ENCODE measurements around the gene SYPL1. TPM values are rescaled to one million over a fixed set of nuclear protein-coding genes. Genes with fewer than 3 reads are reported as not detected.
"Not testable (repeated sequence)": the region's sequence is repeated elsewhere in the genome, so short reads cannot be mapped to it uniquely, and the experiment has no call there.

The SYPL1 gene
- 25.2 and 30.7 TPM in 2 replicates for total RNA-seq (2014; rRNA removed; shearing (Covaris generic))

DNA sequence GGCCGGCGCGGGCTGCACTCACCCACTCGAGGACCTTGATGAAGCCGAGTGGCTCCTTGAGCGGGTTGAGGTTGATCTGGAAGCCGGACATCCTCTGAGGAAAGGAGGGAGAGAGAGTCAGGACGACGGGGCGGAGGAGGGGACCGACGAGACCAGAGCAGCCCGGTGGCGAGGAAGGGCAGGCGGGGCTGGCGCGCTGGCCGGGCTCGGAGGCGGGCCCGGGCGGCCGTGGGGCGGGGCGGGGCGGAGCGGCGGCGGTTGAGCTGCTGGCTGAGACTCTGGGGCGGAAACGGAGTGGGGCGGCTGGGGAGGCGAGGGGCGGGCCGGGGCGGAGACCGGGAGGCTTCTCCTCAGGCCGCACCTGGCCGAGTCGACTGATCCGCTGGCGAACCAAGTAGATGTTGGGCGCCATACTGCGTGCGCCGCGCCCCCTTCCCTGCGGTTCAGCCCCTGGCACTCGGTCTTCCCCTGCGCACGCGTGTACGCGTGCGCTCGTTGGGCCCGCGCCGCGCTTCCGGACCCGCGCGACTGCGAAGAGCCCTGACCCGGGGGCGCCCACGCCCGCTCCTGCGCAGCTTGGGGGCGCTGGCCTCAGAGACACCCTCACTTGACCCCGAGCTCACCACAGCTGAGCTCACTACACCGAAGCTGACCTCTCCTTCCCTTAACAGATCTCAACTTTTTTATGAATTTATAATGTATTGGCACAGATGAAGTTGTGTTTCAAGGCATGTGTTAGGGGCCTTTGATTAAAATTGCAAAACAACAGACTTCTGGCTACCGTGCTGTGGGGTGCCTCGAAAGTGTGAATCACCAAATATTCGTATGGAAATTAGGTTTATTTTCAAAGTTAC lies at the start of gene SYPL1:
TSS of gene SYPL1 (minus strand) at position 195 of the 854 bp plus-strand sequence. CDS start at position 91, 104 bp downstream.
- H3K36me3 ChIP-seq (replicated peaks; ENCODE audit: control insufficient read depth, insufficient read depth, low read length): no peaks in the 10 kb centered on the region

DNA sequence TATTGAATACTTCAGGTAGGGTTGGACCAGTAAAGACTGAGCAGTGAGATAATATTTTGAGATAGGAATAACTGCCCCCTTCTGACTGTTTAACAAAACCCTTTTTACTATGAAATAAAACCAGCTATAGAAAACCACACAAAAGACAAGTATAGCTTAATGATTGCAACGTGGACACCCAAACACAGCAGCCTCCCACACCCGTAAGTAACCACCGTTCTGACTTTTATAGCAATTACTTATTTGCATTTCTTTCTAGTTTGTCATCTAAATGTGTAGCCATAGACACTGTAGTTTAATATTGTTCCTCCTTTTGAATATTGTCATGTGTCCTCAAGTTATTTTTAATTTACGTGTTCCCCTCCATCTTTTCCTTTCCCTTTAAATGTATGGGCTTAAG lies 42.9 kb upstream of the SYPL1 start:
- H3K27me3 ChIP-seq (ENCODE audit: control insufficient read depth, insufficient read depth, low read length): no peaks in the 10 kb centered on the region
- H3K36me3 ChIP-seq (replicated peaks; ENCODE audit: control insufficient read depth, insufficient read depth, low read length): no peaks in the 10 kb centered on the region
- no peak overlapping the region for H3K4me3 ChIP-seq (ENCODE audit: insufficient read depth, low read depth, low read length)
- DNase-seq: no peak

More for the DNA sequence above, at the start of gene SYPL1:
- Histone ChIP-seq H3K4me3 (ENCODE audit: insufficient read depth, low read depth, low read length) (peak within 1 kb of the TSS; percentile 83), H3K27me3 (ENCODE audit: control insufficient read depth, insufficient read depth, low read length) (no peaks in the 10 kb centered on the region)
- DNase-seq: peak; percentile 95

- Histone ChIP-seq H3K4me3 (ENCODE audit: insufficient read depth, low read depth, low read length) (no peak overlapping the region), H3K36me3 (replicated peaks; ENCODE audit: control insufficient read depth, insufficient read depth, low read length) (no peaks in the 10 kb centered on the region), H3K27me3 (ENCODE audit: control insufficient read depth, insufficient read depth, low read length) (no peaks in the 10 kb centered on the region)
- peak; percentile 82 for DNase-seq
Measured at GRCh38 chr7:106153891-106154449, 41.9 kb upstream of the SYPL1 start.

DNA sequence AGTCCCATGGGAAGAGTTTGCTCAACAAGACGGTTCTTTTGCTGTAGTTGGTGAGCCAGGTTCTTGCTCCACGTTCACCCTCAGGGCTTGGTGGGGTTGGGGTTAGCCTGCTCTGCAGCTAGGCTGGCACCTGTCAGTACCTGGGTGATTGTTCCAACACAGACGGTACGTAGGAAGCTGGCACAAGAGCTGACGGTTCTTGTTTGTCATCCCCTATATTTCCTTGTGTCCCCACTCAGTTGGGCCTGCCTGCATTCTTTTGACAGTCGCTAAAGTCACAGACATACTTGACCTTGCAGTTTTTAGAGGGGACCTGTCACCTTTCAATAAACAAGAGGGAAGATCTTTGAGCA lies 40.2 kb upstream of the SYPL1 start:
- no peaks in the 10 kb centered on the region for H3K27me3 ChIP-seq (ENCODE audit: control insufficient read depth, insufficient read depth, low read length)
- DNase-seq: no peak
- no peaks in the 10 kb centered on the region for H3K36me3 ChIP-seq (replicated peaks; ENCODE audit: control insufficient read depth, insufficient read depth, low read length)
- H3K4me3 ChIP-seq (ENCODE audit: insufficient read depth, low read depth, low read length): no peak overlapping the region

DNA sequence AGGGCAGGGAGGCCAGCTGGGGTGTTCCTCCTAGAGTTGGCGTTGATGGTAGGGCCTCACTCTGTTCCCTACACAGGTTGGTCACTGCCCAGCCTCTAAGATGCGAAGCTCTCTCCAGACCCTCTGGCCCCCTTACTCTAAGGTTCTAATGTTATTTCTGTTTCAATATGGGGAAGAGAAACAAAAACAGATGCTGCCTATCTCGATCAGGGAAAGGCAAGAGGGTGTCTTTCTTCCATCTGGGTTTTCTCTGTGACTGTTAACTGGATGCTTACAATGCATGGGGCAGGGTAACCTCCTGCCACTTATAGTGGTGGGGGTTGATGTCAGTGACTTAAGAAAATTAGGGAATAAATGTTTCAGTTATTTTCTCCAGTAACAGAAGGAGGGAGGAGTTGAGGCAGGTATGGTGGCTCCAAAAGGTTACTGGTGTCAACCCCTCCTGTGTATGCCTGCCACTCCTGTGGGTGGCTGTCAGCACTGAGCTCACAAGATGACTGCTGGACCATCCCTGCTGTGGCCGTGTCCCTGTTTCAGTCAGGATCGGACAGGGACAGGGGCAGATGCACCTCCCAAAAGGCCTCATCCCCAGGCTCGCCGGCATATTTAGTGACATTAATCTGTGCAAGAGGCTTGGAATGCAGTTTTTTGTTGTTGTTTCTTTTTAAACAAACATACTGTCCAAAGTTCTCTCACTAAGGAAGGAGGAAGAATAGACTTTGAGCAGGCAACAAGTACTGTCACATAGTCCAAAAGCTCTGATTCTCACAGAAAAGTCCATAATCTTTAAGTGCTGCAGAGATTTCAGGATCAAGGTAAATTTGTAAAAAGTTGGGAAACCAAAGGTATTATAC lies 39.6 kb upstream of the SYPL1 start:
- H3K4me3 ChIP-seq (ENCODE audit: insufficient read depth, low read depth, low read length): no peak overlapping the region
- no peaks in the 10 kb centered on the region for H3K27me3 ChIP-seq (ENCODE audit: control insufficient read depth, insufficient read depth, low read length)
- no peak for DNase-seq
- no peaks in the 10 kb centered on the region for H3K36me3 ChIP-seq (replicated peaks; ENCODE audit: control insufficient read depth, insufficient read depth, low read length)

DNA sequence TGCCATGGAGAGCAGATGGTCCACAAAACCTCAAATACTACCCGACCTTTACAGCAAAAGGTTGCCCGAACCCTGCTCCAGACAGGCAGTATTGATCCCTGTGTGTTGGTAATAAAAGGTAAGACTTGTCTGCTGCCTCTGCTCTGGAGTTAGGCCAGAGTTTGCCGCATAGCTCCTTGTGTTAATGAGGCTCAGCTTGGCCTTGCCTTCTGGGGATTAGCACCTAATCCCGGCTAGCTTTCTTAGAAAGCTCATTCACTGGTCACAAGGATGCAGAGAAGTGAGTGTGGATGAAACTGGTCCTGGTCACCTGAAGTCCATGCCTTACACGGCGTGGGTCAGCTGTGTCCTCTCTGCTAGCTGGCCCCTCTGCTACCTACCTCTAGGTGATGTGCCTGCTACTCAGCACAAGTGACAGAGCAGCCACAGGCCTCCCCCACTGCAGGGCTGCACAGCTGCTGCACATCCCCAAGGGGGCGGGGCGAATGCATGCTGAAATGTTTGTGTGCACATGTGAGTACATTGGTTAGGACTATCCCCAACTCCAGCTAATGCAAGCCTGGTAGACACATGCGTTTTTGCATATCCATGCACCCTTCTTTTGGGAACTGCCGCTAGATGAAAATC lies 31.7 kb upstream of the SYPL1 start:
- peak; percentile 27 for DNase-seq
- H3K36me3 ChIP-seq (replicated peaks; ENCODE audit: control insufficient read depth, insufficient read depth, low read length): no peaks in the 10 kb centered on the region
- no peak overlapping the region for H3K4me3 ChIP-seq (ENCODE audit: insufficient read depth, low read depth, low read length)
- no peaks in the 10 kb centered on the region for H3K27me3 ChIP-seq (ENCODE audit: control insufficient read depth, insufficient read depth, low read length)

DNA sequence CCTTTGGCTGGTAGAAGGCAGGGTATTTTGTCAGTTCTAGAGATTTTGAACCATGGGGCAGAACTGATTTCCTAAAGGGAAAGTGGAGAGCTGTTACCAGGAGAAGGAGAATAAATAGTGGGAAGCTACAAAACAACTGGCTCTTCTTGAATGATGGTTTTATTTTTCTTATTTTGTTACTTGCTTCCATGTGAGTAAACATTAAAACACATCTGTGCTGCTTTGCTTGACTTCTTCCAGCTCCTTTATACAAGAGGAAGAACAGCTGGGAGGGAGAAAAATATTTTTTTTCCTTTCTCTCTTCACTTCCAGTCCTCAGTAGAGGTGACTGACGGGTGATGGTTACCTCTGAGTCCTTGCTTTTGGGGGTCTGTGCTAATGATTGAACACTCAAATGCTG lies 30.0 kb upstream of the SYPL1 start:
- no peaks in the 10 kb centered on the region for H3K36me3 ChIP-seq (replicated peaks; ENCODE audit: control insufficient read depth, insufficient read depth, low read length)
- no peak overlapping the region for H3K4me3 ChIP-seq (ENCODE audit: insufficient read depth, low read depth, low read length)
- DNase-seq: no peak

GRCh38 chr7:106140406-106141173 lies 28.5 kb upstream of the SYPL1 start:
- no peaks in the 10 kb centered on the region for H3K36me3 ChIP-seq (replicated peaks; ENCODE audit: control insufficient read depth, insufficient read depth, low read length)
- no peak overlapping the region for H3K4me3 ChIP-seq (ENCODE audit: insufficient read depth, low read depth, low read length)
- no peak for DNase-seq
- no peaks in the 10 kb centered on the region for H3K27me3 ChIP-seq (ENCODE audit: control insufficient read depth, insufficient read depth, low read length)

More for the DNA sequence above, 30.0 kb upstream of the SYPL1 start:
- no peaks in the 10 kb centered on the region for H3K27me3 ChIP-seq (ENCODE audit: control insufficient read depth, insufficient read depth, low read length)

DNA sequence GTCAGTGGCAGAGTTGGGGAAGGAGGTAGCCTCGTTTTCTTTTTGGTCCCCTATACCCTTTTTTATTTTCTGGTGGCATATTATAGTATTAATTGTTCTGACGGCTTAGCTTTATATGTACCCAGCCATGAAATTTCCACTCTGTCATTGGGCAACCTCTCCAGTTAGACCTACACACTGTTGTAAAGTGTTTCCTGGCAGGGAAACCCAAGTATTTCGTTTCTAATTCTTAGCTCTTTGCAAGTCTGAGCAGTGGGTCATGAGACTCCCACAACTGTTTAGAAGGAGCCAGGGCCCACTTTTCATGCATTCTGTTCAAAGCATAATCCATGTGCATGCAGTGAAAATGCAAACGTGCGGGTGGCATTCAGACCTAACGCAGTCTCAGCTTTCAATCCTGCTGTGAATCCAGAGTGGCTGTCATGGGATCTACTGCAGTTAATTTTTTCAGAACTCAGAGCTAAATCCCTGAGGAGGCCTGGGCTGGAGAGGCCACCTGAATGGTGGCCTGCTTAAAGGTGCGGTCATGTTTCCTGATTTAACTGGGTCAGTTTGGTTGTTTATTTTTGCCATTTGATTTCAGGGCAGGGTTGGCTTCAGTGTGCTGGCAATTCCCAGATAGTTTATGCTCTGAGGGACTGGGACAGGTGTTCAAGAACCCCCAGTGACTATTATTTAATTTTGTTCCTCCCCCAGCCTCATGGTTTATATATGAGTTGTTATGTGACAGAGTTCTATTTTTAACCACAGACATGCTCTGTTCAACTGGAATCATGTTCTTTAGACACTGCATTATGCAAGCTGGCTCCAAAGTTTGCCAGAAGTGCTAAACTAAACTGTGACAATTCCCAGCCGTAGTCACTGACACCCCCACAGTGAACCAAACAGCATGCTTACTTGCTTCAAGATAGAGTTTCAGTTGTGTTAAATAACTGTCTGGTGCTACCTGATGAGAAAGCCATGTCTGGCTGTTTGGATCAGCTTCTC lies 27.4 kb upstream of the SYPL1 start:
- H3K36me3 ChIP-seq (replicated peaks; ENCODE audit: control insufficient read depth, insufficient read depth, low read length): no peaks in the 10 kb centered on the region
- no peak for DNase-seq
- H3K27me3 ChIP-seq (ENCODE audit: control insufficient read depth, insufficient read depth, low read length): no peaks in the 10 kb centered on the region
- H3K4me3 ChIP-seq (ENCODE audit: insufficient read depth, low read depth, low read length): no peak overlapping the region

DNA sequence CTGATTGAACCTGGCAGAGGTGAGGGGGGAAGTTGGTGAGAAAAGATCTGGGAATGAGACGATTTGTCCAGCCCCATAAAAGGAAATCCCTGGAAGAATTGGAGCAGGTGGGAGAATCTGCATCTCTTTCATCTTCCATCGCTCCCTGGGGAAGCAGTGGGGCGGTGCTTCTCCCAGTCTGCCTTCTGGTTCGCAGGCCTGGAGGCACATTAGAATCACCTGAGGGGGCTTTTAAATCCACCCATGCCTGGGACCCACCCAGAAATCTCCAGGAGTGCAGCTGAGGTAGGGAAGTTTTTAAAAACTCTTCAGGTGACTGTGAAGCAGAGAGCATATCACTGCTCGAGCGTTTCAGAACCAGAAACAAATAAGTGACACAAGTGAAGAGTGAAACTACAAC lies 26.7 kb upstream of the SYPL1 start:
- peak; percentile 31 for DNase-seq
- H3K4me3 ChIP-seq (ENCODE audit: insufficient read depth, low read depth, low read length): no peak overlapping the region
- H3K36me3 ChIP-seq (replicated peaks; ENCODE audit: control insufficient read depth, insufficient read depth, low read length): no peaks in the 10 kb centered on the region
- no peaks in the 10 kb centered on the region for H3K27me3 ChIP-seq (ENCODE audit: control insufficient read depth, insufficient read depth, low read length)

DNA sequence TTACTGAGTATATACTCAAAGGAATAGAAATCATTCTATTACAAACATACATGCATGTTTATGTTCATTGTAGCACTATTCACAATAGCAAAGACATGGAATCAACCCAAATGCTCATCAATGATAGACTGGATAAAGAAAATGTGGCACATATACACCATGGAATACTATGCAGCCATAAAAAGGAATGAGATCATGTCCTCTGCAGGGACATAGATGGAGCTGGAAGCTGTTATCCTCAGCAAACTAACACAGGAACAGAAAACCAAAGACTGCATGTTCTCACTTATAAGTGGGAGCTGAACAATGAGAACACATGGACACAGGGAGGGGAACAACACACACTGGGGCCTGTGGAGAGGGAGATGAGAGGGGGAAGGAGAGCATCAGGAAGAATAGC lies 26.1 kb upstream of the SYPL1 start:
- not testable (repeated sequence) for H3K36me3 ChIP-seq (replicated peaks; ENCODE audit: control insufficient read depth, insufficient read depth, low read length); DNase-seq

GRCh38 chr7:106134241-106134640 lies 22.1 kb upstream of the SYPL1 start:
- H3K27me3 ChIP-seq (ENCODE audit: control insufficient read depth, insufficient read depth, low read length): no peaks in the 10 kb centered on the region
- H3K4me3 ChIP-seq (ENCODE audit: insufficient read depth, low read depth, low read length): no peak overlapping the region
- H3K36me3 ChIP-seq (replicated peaks; ENCODE audit: control insufficient read depth, insufficient read depth, low read length): no peaks in the 10 kb centered on the region
- no peak for DNase-seq

More for the DNA sequence above, 26.1 kb upstream of the SYPL1 start:
- not testable (repeated sequence) for H3K27me3 ChIP-seq (ENCODE audit: control insufficient read depth, insufficient read depth, low read length); H3K4me3 ChIP-seq (ENCODE audit: insufficient read depth, low read depth, low read length)

DNA sequence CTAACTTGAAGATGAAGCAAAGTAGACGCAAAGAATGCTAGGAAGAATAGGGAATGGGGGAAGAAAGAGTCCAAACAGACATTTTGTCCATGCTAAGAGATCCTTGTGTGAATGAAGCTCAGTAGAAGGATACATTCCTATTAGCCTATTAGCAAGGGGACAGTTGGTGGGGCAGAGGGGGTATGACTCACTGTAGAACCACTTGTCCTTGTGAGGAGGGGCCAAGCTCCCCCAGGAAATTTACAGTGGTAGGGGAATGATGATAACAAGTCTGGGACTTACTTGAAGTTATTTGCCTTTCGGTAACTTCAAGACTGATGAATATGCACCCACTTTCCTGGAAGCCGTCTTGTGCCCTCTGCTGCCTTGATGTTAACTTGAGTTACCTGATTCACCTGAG lies 17.2 kb upstream of the SYPL1 start:
- DNase-seq: no peak
- Histone ChIP-seq H3K27me3 (ENCODE audit: control insufficient read depth, insufficient read depth, low read length) (no peaks in the 10 kb centered on the region), H3K36me3 (replicated peaks; ENCODE audit: control insufficient read depth, insufficient read depth, low read length) (no peaks in the 10 kb centered on the region), H3K4me3 (ENCODE audit: insufficient read depth, low read depth, low read length) (no peak overlapping the region)
